Hepatocyte (in vitro differentiated cells): ENCODE measurements around the gene N4BP3. TPM values are rescaled to one million over a fixed set of nuclear protein-coding genes. Genes with fewer than 3 reads are reported as not detected.

Source experiments
- DNase-seq: peaks from one replicate; pipeline ENCODE4 v3.0.0-alpha.2; 2016; ENCODE audit warnings: low spot score
- H2AFZ ChIP-seq: fragments of 200-600 bp; sonication (generic); 2 replicates; pipeline ENCODE4 v1.6.0; 2016; ENCODE audit warnings: antibody characterized with exemption, mild to moderate bottlenecking
- H3K27ac ChIP-seq: fragments of 200-600 bp; sonication (generic); 2 replicates; pipeline ENCODE4 v1.5.1; 2016; ENCODE audit warnings: mild to moderate bottlenecking
- H3K27me3 ChIP-seq: fragments of 200-600 bp; sonication (generic); 2 replicates; pipeline ENCODE4 v1.6.1; 2016
- H3K36me3 ChIP-seq: fragments of 200-600 bp; sonication (generic); replicated peaks from 2 replicates; pipeline ENCODE4 v1.5.1; 2016; ENCODE audit warnings: low read depth; ENCODE audit not compliant: insufficient read depth
- H3K4me1 ChIP-seq: fragments of 200-600 bp; sonication (generic); 2 replicates; pipeline ENCODE4 v1.5.1; 2016; ENCODE audit warnings: mild to moderate bottlenecking, moderate library complexity; ENCODE audit not compliant: insufficient read depth
- H3K4me2 ChIP-seq: fragments of 200-600 bp; sonication (generic); 2 replicates; pipeline ENCODE4 v1.6.0; 2016
- H3K4me3 ChIP-seq: fragments of 200-600 bp; sonication (generic); 2 replicates; pipeline ENCODE4 v1.5.1; 2016; ENCODE audit warnings: mild to moderate bottlenecking
- H3K79me2 ChIP-seq: fragments of 200-600 bp; sonication (generic); 2 replicates; pipeline ENCODE4 v1.6.0; 2017; ENCODE audit warnings: mild to moderate bottlenecking
- H3K9me2 ChIP-seq: fragments of 200-600 bp; sonication (generic); replicated peaks from 2 replicates; pipeline ENCODE4 v1.6.0; 2017; ENCODE audit warnings: mild to moderate bottlenecking; ENCODE audit not compliant: insufficient read depth
- H3K9me3 ChIP-seq: fragments of 200-600 bp; sonication (generic); 2 replicates; pipeline ENCODE4 v1.5.1; 2016; ENCODE audit warnings: low read depth, mild to moderate bottlenecking
- H4K20me1 ChIP-seq: fragments of 200-600 bp; sonication (generic); 2 replicates; pipeline ENCODE4 v1.6.0; 2016; ENCODE audit warnings: mild to moderate bottlenecking; ENCODE audit not compliant: insufficient read depth, poor library complexity, severe bottlenecking
- CTCF ChIP-seq: fragments of 200-600 bp; sonication (generic); IDR thresholded peaks from 2 replicates; pipeline ENCODE4 v1.5.1; 2016; ENCODE audit warnings: antibody characterized with exemption, mild to moderate bottlenecking; ENCODE audit not compliant: poor library complexity
- EZH2 ChIP-seq: fragments of 200-600 bp; sonication (generic); IDR thresholded peaks from 2 replicates; pipeline ENCODE4 v1.6.1; 2016; ENCODE audit warnings: antibody characterized with exemption, mild to moderate bottlenecking, borderline replicate concordance
- EZH2phosphoT487 ChIP-seq: fragments of 200-600 bp; sonication (generic); IDR thresholded peaks from one replicate; pipeline ENCODE4 v1.6.1; 2018; ENCODE audit warnings: antibody characterized with exemption, mild to moderate bottlenecking, low read depth, moderate library complexity; ENCODE audit not compliant: unreplicated experiment, severe bottlenecking
- WGBS: methylation state at CpG from one replicate; pipeline ENCODE4 v1.1.6; 2016; ENCODE audit warnings: low lambda C conversion rate; ENCODE audit errors: missing lambda C conversion rate; 5-methylcytosine and 5-hydroxymethylcytosine counted together
- polyA plus RNA-seq: library from polyadenylated mRNA; unstranded; fragments of >200 nt; fragmentation: Nextera tagmentation; extraction: Ambion mirVana; gene quantifications from 2 replicates; pipeline ENCODE4 v1.2.1, GENCODE V29; 2016
- total RNA-seq: library from RNA; depleted of rRNA; stranded (reverse); fragments of >200 nt; gene quantifications from 2 replicates; pipeline ENCODE4 v1.2.3, GENCODE V29; 2014

The N4BP3 gene
- total and polyA plus RNA-seq, 2 experiments from 2014 or later = 1.6 to 2.3 TPM

- no peak overlapping the region for H3K4me2 ChIP-seq
- 47% methylated on average over 5 of the region's 5 CpGs for WGBS
- H3K9me2 ChIP-seq = no peaks in the 10 kb centered on the region
- no peak for TF ChIP-seq EZH2
- TF ChIP-seq CTCF = no peak
- no peak for TF ChIP-seq EZH2phosphoT487
- H4K20me1 ChIP-seq = no peaks in the 10 kb centered on the region
- no peak overlapping the region for H3K4me3 ChIP-seq
- no peak overlapping the region for H2AFZ ChIP-seq
- DNase-seq = peak; percentile 35
- peaks cover 4% of the 10 kb centered on the region for H3K27me3 ChIP-seq
- H3K79me2 ChIP-seq = no peaks in the 10 kb centered on the region
- H3K36me3 ChIP-seq = no peaks in the 10 kb centered on the region
- no peak overlapping the region for H3K27ac ChIP-seq
- no peaks in the 10 kb centered on the region for H3K4me1 ChIP-seq
- H3K9me3 ChIP-seq = no peaks in the 10 kb centered on the region
Measured at GRCh38 chr5:178069909-178070308, 43.4 kb upstream of the N4BP3 start.

- TF ChIP-seq EZH2phosphoT487 (no peak), EZH2 (no peak), CTCF (no peak)
- no peaks in the 10 kb centered on the region for H4K20me1 ChIP-seq
- H3K4me3 ChIP-seq = no peak overlapping the region
- H3K79me2 ChIP-seq = no peaks in the 10 kb centered on the region
- WGBS = 81% methylated on average over 4 of the region's 4 CpGs
- no peaks in the 10 kb centered on the region for H3K36me3 ChIP-seq
- no peak overlapping the region for H2AFZ ChIP-seq
- peaks cover 5% of the 10 kb centered on the region for H3K27me3 ChIP-seq
- H3K9me2 ChIP-seq = no peaks in the 10 kb centered on the region
- H3K9me3 ChIP-seq = no peaks in the 10 kb centered on the region
- H3K4me1 ChIP-seq = no peaks in the 10 kb centered on the region
- no peak overlapping the region for H3K27ac ChIP-seq
- DNase-seq = no peak
- H3K4me2 ChIP-seq = no peak overlapping the region
Measured at GRCh38 chr5:178071108-178071507, 42.2 kb upstream of the N4BP3 start.

- Histone ChIP-seq H3K36me3 (no peaks in the 10 kb centered on the region), H3K9me2 (no peaks in the 10 kb centered on the region), H3K79me2 (no peaks in the 10 kb centered on the region), H3K4me2 (no peak overlapping the region), H4K20me1 (no peaks in the 10 kb centered on the region), H3K4me3 (no peak overlapping the region), H3K27me3 (peaks cover 5% of the 10 kb centered on the region), H2AFZ (no peak overlapping the region), H3K9me3 (no peaks in the 10 kb centered on the region), H3K4me1 (no peaks in the 10 kb centered on the region), H3K27ac (no peak overlapping the region)
- no peak for TF ChIP-seq EZH2
- no peak for TF ChIP-seq EZH2phosphoT487
- TF ChIP-seq CTCF = no peak
- 85% methylated on average over 10 of the region's 10 CpGs for WGBS
- no peak for DNase-seq
Measured at GRCh38 chr5:178072749-178073148, 40.6 kb upstream of the N4BP3 start.
